HepG2 (cell line): ENCODE measurements around the gene FKBP1C. TPM values are rescaled to one million over a fixed set of nuclear protein-coding genes. Genes with fewer than 3 reads are reported as not detected.

ENCODE experiments used
- ATAC-seq: fragments of 200-7000 bp; cut with Tn5 transposase; 3 replicates; pipeline ENCODE4 v1.9.1; 2020; ENCODE audit warnings: mild to moderate bottlenecking, moderate library complexity
- BruUV-seq: library from RNA; stranded (reverse); fragments of 400-500 nt; replicated peaks from 2 replicates; lab custom pipeline; 2021; lab: Mats Ljungman, UMichigan
- CTCF ChIA-PET: fragments of 300-600 bp; formaldehyde crosslinking; extraction: SDS; loops from one replicate; lab custom pipeline; 2021; ENCODE audit warnings: low total read pairs, inconsistent platforms, low intra/inter-chr PET ratio; lab: Yijun Ruan, JAX
- POLR2A ChIA-PET: fragments of 350-600 bp; sonication (Branson Sonifier 250); formaldehyde crosslinking; loops from one replicate; lab custom pipeline; 2020; ENCODE audit warnings: antibody characterized with exemption, inconsistent platforms; lab: Yijun Ruan, JAX
- DNase-seq: peaks from one replicate; pipeline ENCODE4 v3.0.0-alpha.2; 2015; ENCODE audit warnings: low spot score
- FAIRE-seq: peaks from 3 replicates; lab custom pipeline; 2011; peaks lifted over from hg19 to GRCh38; lab: Jason Lieb, UNC
- H2AFZ ChIP-seq: one replicate; pipeline ENCODE4 v1.6.1; 2011; ENCODE audit warnings: low read length, inconsistent platforms
- H3K27ac ChIP-seq: fragments of 300-600 bp; 3 replicates; pipeline ENCODE4 v1.8.0; 2011; ENCODE audit warnings: mixed run types, mild to moderate bottlenecking, mixed read lengths, low read length, inconsistent platforms; ENCODE audit not compliant: insufficient read depth; ENCODE audit errors: extremely low read length
- H3K27me3 ChIP-seq, 2 experiments: fragments of 200-600 bp in 1 of 2; 2 replicates in 1 of 2; 3 replicates in 1 of 2; pipeline versions ENCODE4 v1.6.0 to v1.8.0; 2011; ENCODE audit warnings: low read length in 2 of 2, mild to moderate bottlenecking in 2 of 2, moderate library complexity in 2 of 2, inconsistent platforms in 1 of 2; ENCODE audit not compliant: insufficient read depth in 2 of 2, control insufficient read depth in 1 of 2
- H3K36me3 ChIP-seq, 2 experiments: fragments of 200-600 bp in 1 of 2; replicated peaks in 1 of 2; 2 replicates in 1 of 2; 3 replicates in 1 of 2; pipeline versions ENCODE4 v1.5.1 to v1.8.0; 2011; ENCODE audit warnings: low read length in 2 of 2, inconsistent platforms in 1 of 2; ENCODE audit not compliant: insufficient read depth in 2 of 2, control insufficient read depth in 1 of 2
- H3K4me1 ChIP-seq: 2 replicates; pipeline ENCODE4 v1.5.1; 2012; ENCODE audit warnings: low read length, inconsistent platforms; ENCODE audit not compliant: insufficient read depth
- H3K4me2 ChIP-seq: 2 replicates; pipeline ENCODE4 v1.6.0; 2011; ENCODE audit warnings: low read depth, low read length, inconsistent platforms
- H3K4me3 ChIP-seq, 3 experiments: fragments of 200-600 bp in 1 of 3; sonication (generic), shearing (Covaris generic) in 1 of 3; replicated peaks in 1 of 3; 2 replicates each; pipeline ENCODE4 v1.5.1; 2011 to 2016; ENCODE audit warnings: low read length in 3 of 3, inconsistent platforms in 2 of 3, low read depth in 2 of 3, mild to moderate bottlenecking in 2 of 3, control low read depth in 1 of 3, mixed read lengths in 1 of 3; ENCODE audit not compliant: insufficient read depth in 1 of 3
- H3K79me2 ChIP-seq: one replicate; pipeline ENCODE4 v1.6.1; 2011; ENCODE audit warnings: low read length, inconsistent platforms; ENCODE audit not compliant: insufficient read depth
- H3K9ac ChIP-seq: 2 replicates; pipeline ENCODE4 v1.6.0; 2011; ENCODE audit warnings: mild to moderate bottlenecking, low read depth, low read length, inconsistent platforms; ENCODE audit not compliant: insufficient read depth
- H3K9me3 ChIP-seq: 2 replicates; pipeline ENCODE4 v1.5.1; 2012; ENCODE audit warnings: mild to moderate bottlenecking, low read length
- H4K20me1 ChIP-seq: 2 replicates; pipeline ENCODE4 v1.6.0; 2011; ENCODE audit warnings: inconsistent platforms, mild to moderate bottlenecking, low read length, moderate library complexity; ENCODE audit not compliant: insufficient read depth
- CEBPB ChIP-seq: IDR thresholded peaks from 2 replicates; pipeline ENCODE4 v1.6.1; 2011; ENCODE audit warnings: low read depth, low read length, improper control_type of control experiment, borderline replicate concordance
- FOXA1 ChIP-seq, 2 experiments: fragments of 450-650 bp in 1 of 2; sonication (generic) in 1 of 2; formaldehyde crosslinking in 1 of 2; IDR thresholded peaks; 2 replicates each; pipeline versions ENCODE4 v1.4.0 to v1.6.1; 2016 to 2020; ENCODE audit warnings: missing genetic modification reagents in 1 of 2
- GATAD2A ChIP-seq: IDR thresholded peaks from 2 replicates; pipeline ENCODE4 v1.6.1; 2016
- HCFC1 ChIP-seq: fragments of 150-350 bp; IDR thresholded peaks from 2 replicates; pipeline ENCODE4 v1.6.1; 2014; ENCODE audit warnings: low read depth, low read length
- HNRNPH1 ChIP-seq: fragments of 200-400 bp; formaldehyde crosslinking; optimal IDR thresholded peaks from 2 replicates; pipeline ENCODE3; 2017; ENCODE audit warnings: mild to moderate bottlenecking, low read depth, low read length
- IKZF4 ChIP-seq: sonication (generic); formaldehyde crosslinking; IDR thresholded peaks from 2 replicates; pipeline ENCODE4 v1.5.1; 2020; ENCODE audit warnings: borderline replicate concordance, mild to moderate bottlenecking, low read depth, missing genetic modification reagents; ENCODE audit errors: not compliant biosample characterization
- NFKBIZ ChIP-seq: IDR thresholded peaks from 2 replicates; pipeline ENCODE4 v1.6.1; 2018; ENCODE audit warnings: missing genetic modification reagents, missing compliant biosample characterization
- TOE1 ChIP-seq: sonication (generic); formaldehyde crosslinking; IDR thresholded peaks from 2 replicates; pipeline ENCODE4 v1.4.0; 2020; ENCODE audit warnings: mild to moderate bottlenecking, missing genetic modification reagents
- TSC22D2 ChIP-seq: sonication (generic); formaldehyde crosslinking; IDR thresholded peaks from 2 replicates; pipeline ENCODE4 v1.5.1; 2020; ENCODE audit warnings: missing genetic modification reagents, mild to moderate bottlenecking, borderline replicate concordance
- XBP1 ChIP-seq: sonication (generic); formaldehyde crosslinking; IDR thresholded peaks from 2 replicates; pipeline ENCODE4 v1.5.0; 2020; ENCODE audit warnings: missing genetic modification reagents
- ZNF253 ChIP-seq: sonication (generic); formaldehyde crosslinking; IDR thresholded peaks from 2 replicates; pipeline ENCODE4 v1.8.0; 2022; ENCODE audit warnings: mild to moderate bottlenecking, missing genetic modification reagents, borderline replicate concordance
- ZNF264 ChIP-seq: sonication (generic); formaldehyde crosslinking; IDR thresholded peaks from 2 replicates; pipeline ENCODE4 v1.4.0; 2020; ENCODE audit warnings: missing genetic modification reagents
- ZNF549 ChIP-seq: sonication (generic); formaldehyde crosslinking; IDR thresholded peaks from 2 replicates; pipeline ENCODE4 v1.5.0; 2020; ENCODE audit warnings: missing genetic modification reagents
- ZNF615 ChIP-seq: sonication (generic); formaldehyde crosslinking; IDR thresholded peaks from 2 replicates; pipeline ENCODE4 v1.5.0; 2020; ENCODE audit warnings: mild to moderate bottlenecking, missing genetic modification reagents, borderline replicate concordance
- ZNF772 ChIP-seq: sonication (generic); formaldehyde crosslinking; IDR thresholded peaks from 2 replicates; pipeline ENCODE4 v1.5.0; 2020; ENCODE audit warnings: mild to moderate bottlenecking, missing genetic modification reagents
- WGBS: methylation state at CpG from one replicate; pipeline ENCODE4 v1.1.6; 2017; ENCODE audit warnings: low lambda C conversion rate; 5-methylcytosine and 5-hydroxymethylcytosine counted together
- in situ Hi-C: cut with HindIII; loops from 2 replicates; pipeline ENCODE4 v1.10.0; 2017; ENCODE audit warnings: low pct_unique_long_range_greater_than_20kb; ENCODE audit not compliant: extremely low pct_ligation_motif_present
- intact Hi-C: fragments of 100-400 bp; cut with micrococcal nuclease; formaldehyde crosslinking; loops from one replicate; pipeline ENCODE4 v1.10.0; 2022; ENCODE audit not compliant: unreplicated experiment
- polyA plus RNA-seq, 8 experiments: library from polyadenylated mRNA; depleted of rRNA in 3 of 8; stranded (reverse) in 7 of 8; unstranded in 1 of 8; fragments of >200 nt; fragmentation: Illumina TruSeq in 4 of 8; extraction: Trizol in 4 of 8; gene quantifications; 2 replicates each; pipeline versions ENCODE4 v1.2.1 to v1.2.3, GENCODE V29; 2011 to 2016; ENCODE audit warnings: low read depth in 4 of 8, missing spikeins in 1 of 8, mixed read lengths in 1 of 8; ENCODE audit not compliant: insufficient read depth in 1 of 8
- total RNA-seq, 5 experiments: library from RNA; depleted of rRNA; stranded (reverse); fragments of >200 nt; fragmentation: Illumina TruSeq; extraction: Trizol; gene quantifications; 2 replicates each; pipeline ENCODE4 v1.2.3, GENCODE V29; 2016; ENCODE audit warnings: low read depth in 1 of 5
- TF ChIP-seq, protein P1 (sequence below): sonication (generic); formaldehyde crosslinking; IDR thresholded peaks from 2 replicates; pipeline ENCODE4 v1.8.0; 2022; ENCODE audit warnings: mild to moderate bottlenecking, missing genetic modification reagents
- TF ChIP-seq, protein P2 (sequence below): sonication (generic); formaldehyde crosslinking; IDR thresholded peaks from 2 replicates; pipeline ENCODE4 v1.4.0; 2020; ENCODE audit warnings: missing genetic modification reagents, borderline replicate concordance
- TF ChIP-seq, protein P3 (sequence below): sonication (generic); formaldehyde crosslinking; IDR thresholded peaks from 2 replicates; pipeline ENCODE4 v1.5.1; 2020; ENCODE audit warnings: missing genetic modification reagents, mild to moderate bottlenecking, borderline replicate concordance

The FKBP1C gene
- total and polyA plus RNA-seq, 2 of the 13 experiments (the other 11 are each of a cell fraction or from before 2014, with no cell fraction given): 0.64 to 3.2 TPM

DNA sequence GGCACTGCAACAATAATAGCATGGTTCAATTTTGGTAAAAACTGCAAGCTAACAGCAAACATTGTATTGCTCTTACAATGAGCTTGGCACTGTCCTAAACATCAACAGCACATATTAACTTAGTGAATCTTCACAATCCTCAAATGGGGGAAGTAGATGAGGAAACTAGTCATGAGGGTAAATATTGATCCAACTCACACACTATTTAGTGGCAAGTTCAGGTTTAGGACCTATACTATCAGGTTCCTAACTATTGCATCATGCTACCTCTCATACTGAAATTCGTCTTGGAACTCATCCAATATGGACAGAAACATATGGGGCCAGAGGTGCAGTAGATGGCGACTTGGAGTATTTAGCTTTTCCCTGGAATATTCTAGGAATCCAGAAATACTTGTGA, 34.2 kb downstream of the FKBP1C start:
- no peak overlapping the region for H2AFZ ChIP-seq
- H3K79me2 ChIP-seq: no peaks in the 10 kb centered on the region
- ATAC-seq (peak; percentile 54; the same call in 2 of the 3 replicates), DNase-seq (peak; percentile 51), FAIRE-seq (peak; percentile 4)
- H3K27me3 ChIP-seq: no peaks in the 10 kb centered on the region
- no peak overlapping the region for H3K4me2 ChIP-seq
- H3K9ac ChIP-seq: no peak overlapping the region
- BruUV-seq: no TSS peak
- no peaks in the 10 kb centered on the region for H3K9me3 ChIP-seq
- no peak overlapping the region for H3K4me3 ChIP-seq
- 5% methylated on average over 2 of the region's 2 CpGs for WGBS
- H3K4me1 ChIP-seq: 0 out of 2 replicates have a peak, but pooled peaks cover 4% of the 10 kb centered on the region
- intact Hi-C loops (no loop called here), in situ Hi-C loops (no loop called here)
- CTCF ChIA-PET: no interaction called here
- POLR2A ChIA-PET: no interaction called here
- no peaks in the 10 kb centered on the region for H3K36me3 ChIP-seq
- H4K20me1 ChIP-seq: no peaks in the 10 kb centered on the region
- H3K27ac ChIP-seq: no peak overlapping the region
- TF ChIP-seq XBP1 (CRISPR knock-in tag) (no peak), ZNF615 (CRISPR knock-in tag) (no peak), ZNF772 (CRISPR knock-in tag) (no peak), TOE1 (CRISPR knock-in tag) (no peak), GATAD2A (CRISPR knock-in tag) (peak; percentile 57; the same call in 1 of the 2 replicates), HNRNPH1 (no peak), CEBPB (peak; percentile 89; the same call in 1 of the 2 replicates), TSC22D2 (CRISPR knock-in tag) (no peak), NFKBIZ (CRISPR knock-in tag) (0 out of 2 replicates have a peak, but pooled peaks have one; percentile 29), IKZF4 (CRISPR knock-in tag) (no peak), ZNF264 (no peak), ZNF253 (CRISPR knock-in tag) (no peak), FOXA1 (IDR thresholded peaks at IDR 0.05) (no peak), FOXA1 (CRISPR knock-in tag; IDR thresholded peaks at IDR 0.05) (peak; percentile 28; the same call in 1 of the 2 replicates), HCFC1 (no peak), ZNF549 (CRISPR knock-in tag) (no peak)
- TF ChIP-seq, protein P1, sequence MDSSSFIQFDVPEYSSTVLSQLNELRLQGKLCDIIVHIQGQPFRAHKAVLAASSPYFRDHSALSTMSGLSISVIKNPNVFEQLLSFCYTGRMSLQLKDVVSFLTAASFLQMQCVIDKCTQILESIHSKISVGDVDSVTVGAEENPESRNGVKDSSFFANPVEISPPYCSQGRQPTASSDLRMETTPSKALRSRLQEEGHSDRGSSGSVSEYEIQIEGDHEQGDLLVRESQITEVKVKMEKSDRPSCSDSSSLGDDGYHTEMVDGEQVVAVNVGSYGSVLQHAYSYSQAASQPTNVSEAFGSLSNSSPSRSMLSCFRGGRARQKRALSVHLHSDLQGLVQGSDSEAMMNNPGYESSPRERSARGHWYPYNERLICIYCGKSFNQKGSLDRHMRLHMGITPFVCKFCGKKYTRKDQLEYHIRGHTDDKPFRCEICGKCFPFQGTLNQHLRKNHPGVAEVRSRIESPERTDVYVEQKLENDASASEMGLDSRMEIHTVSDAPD: no peak
- TF ChIP-seq, protein P2, sequence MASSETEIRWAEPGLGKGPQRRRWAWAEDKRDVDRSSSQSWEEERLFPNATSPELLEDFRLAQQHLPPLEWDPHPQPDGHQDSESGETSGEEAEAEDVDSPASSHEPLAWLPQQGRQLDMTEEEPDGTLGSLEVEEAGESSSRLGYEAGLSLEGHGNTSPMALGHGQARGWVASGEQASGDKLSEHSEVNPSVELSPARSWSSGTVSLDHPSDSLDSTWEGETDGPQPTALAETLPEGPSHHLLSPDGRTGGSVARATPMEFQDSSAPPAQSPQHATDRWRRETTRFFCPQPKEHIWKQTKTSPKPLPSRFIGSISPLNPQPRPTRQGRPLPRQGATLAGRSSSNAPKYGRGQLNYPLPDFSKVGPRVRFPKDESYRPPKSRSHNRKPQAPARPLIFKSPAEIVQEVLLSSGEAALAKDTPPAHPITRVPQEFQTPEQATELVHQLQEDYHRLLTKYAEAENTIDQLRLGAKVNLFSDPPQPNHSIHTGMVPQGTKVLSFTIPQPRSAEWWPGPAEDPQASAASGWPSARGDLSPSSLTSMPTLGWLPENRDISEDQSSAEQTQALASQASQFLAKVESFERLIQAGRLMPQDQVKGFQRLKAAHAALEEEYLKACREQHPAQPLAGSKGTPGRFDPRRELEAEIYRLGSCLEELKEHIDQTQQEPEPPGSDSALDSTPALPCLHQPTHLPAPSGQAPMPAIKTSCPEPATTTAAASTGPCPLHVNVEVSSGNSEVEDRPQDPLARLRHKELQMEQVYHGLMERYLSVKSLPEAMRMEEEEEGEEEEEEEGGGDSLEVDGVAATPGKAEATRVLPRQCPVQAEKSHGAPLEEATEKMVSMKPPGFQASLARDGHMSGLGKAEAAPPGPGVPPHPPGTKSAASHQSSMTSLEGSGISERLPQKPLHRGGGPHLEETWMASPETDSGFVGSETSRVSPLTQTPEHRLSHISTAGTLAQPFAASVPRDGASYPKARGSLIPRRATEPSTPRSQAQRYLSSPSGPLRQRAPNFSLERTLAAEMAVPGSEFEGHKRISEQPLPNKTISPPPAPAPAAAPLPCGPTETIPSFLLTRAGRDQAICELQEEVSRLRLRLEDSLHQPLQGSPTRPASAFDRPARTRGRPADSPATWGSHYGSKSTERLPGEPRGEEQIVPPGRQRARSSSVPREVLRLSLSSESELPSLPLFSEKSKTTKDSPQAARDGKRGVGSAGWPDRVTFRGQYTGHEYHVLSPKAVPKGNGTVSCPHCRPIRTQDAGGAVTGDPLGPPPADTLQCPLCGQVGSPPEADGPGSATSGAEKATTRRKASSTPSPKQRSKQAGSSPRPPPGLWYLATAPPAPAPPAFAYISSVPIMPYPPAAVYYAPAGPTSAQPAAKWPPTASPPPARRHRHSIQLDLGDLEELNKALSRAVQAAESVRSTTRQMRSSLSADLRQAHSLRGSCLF (CRISPR knock-in tag): no peak
- TF ChIP-seq, protein P3, sequence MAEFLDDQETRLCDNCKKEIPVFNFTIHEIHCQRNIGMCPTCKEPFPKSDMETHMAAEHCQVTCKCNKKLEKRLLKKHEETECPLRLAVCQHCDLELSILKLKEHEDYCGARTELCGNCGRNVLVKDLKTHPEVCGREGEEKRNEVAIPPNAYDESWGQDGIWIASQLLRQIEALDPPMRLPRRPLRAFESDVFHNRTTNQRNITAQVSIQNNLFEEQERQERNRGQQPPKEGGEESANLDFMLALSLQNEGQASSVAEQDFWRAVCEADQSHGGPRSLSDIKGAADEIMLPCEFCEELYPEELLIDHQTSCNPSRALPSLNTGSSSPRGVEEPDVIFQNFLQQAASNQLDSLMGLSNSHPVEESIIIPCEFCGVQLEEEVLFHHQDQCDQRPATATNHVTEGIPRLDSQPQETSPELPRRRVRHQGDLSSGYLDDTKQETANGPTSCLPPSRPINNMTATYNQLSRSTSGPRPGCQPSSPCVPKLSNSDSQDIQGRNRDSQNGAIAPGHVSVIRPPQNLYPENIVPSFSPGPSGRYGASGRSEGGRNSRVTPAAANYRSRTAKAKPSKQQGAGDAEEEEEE (CRISPR knock-in tag): no peak
